Erythroblast (primary cell): Measurements from ENCODE around the gene SS18L1.

Experiments
- DNase-seq, 2 experiments: peaks; one replicate each; lab custom pipeline; 2025; lab: John Stamatoyannopoulos, UW
- GATA1 ChIP-seq: IDR thresholded peaks from 2 replicates; pipeline ENCODE4 v1.6.1; 2011; ENCODE audit warnings: low read depth, mild to moderate bottlenecking, control low read depth, low read length, moderate library complexity
- POLR2A ChIP-seq: IDR thresholded peaks from 2 replicates; pipeline ENCODE4 v1.6.1; 2011; ENCODE audit warnings: mild to moderate bottlenecking, low read length

SS18L1 gene

GRCh38 chr20:62229667-62230066 lies 86.1 kb downstream of the SS18L1 start:
- TF ChIP-seq GATA1 (no peak), POLR2A (no peak)

GRCh38 chr20:62230276-62230675 lies 86.7 kb downstream of the SS18L1 start:
- no peak for DNase-seq
- no peak for TF ChIP-seq GATA1
- TF ChIP-seq POLR2A: no peak

More at GRCh38 chr20:62229667-62230066, 86.1 kb downstream of the SS18L1 start:
- no peak for DNase-seq

- TF ChIP-seq POLR2A (no peak), GATA1 (no peak)
- no peak for DNase-seq
Observed at GRCh38 chr20:62230696-62231095, 87.1 kb downstream of the SS18L1 start.

- no peak for DNase-seq
- TF ChIP-seq POLR2A (no peak), GATA1 (no peak)
Observed at GRCh38 chr20:62231292-62231691, 87.7 kb downstream of the SS18L1 start.
